GM23338 (cell line): Measurements from ENCODE around the gene MKNK1. TPM values are rescaled to one million over a fixed set of nuclear protein-coding genes. Genes with fewer than 3 reads are reported as not detected.

Experiments
- ATAC-seq: fragments of 200-7000 bp; cut with Tn5 transposase; 3 replicates; pipeline ENCODE4 v1.9.1; 2020
- DNase-seq: peaks from one replicate; pipeline ENCODE4 v3.0.0-alpha.2; 2015; ENCODE audit warnings: low spot score
- H2AFZ ChIP-seq: fragments of 200-600 bp; sonication (generic); 2 replicates; pipeline ENCODE4 v1.8.0; 2016; ENCODE audit warnings: antibody characterized with exemption, mild to moderate bottlenecking, moderate library complexity
- H3F3A ChIP-seq: fragments of 200-600 bp; sonication (generic); replicated peaks from 2 replicates; pipeline ENCODE4 v1.8.0; 2017; ENCODE audit warnings: antibody characterized with exemption, mixed run types, low read depth
- H3K27ac ChIP-seq: fragments of 200-600 bp; sonication (generic); 2 replicates; pipeline ENCODE4 v1.6.1; 2016; ENCODE audit warnings: low read depth
- H3K27me3 ChIP-seq: fragments of 200-600 bp; sonication (generic); 2 replicates; pipeline ENCODE4 v1.8.0; 2016; ENCODE audit warnings: mild to moderate bottlenecking, mixed run types, moderate library complexity; ENCODE audit not compliant: insufficient read depth
- H3K36me3 ChIP-seq: fragments of 200-600 bp; sonication (generic); 2 replicates; pipeline ENCODE4 v1.8.0; 2016; ENCODE audit warnings: mild to moderate bottlenecking; ENCODE audit not compliant: insufficient read depth
- H3K4me1 ChIP-seq: fragments of 200-600 bp; sonication (generic); 2 replicates; pipeline ENCODE4 v1.8.0; 2016; ENCODE audit warnings: mild to moderate bottlenecking, moderate library complexity; ENCODE audit not compliant: insufficient read depth
- H3K4me2 ChIP-seq: fragments of 200-600 bp; sonication (generic); 2 replicates; pipeline ENCODE4 v1.7.1; 2017; ENCODE audit warnings: mixed run types
- H3K4me3 ChIP-seq: fragments of 200-600 bp; sonication (generic); 2 replicates; pipeline ENCODE4 v1.6.1; 2016; ENCODE audit warnings: mixed run types
- H3K79me2 ChIP-seq: fragments of 200-600 bp; sonication (generic); replicated peaks from 2 replicates; pipeline ENCODE4 v1.8.0; 2017; ENCODE audit warnings: mild to moderate bottlenecking; ENCODE audit not compliant: insufficient read depth
- H3K9me2 ChIP-seq: fragments of 200-600 bp; sonication (generic); 2 replicates; pipeline ENCODE4 v1.8.0; 2017; ENCODE audit not compliant: insufficient read depth
- H4K20me1 ChIP-seq: fragments of 200-600 bp; sonication (generic); replicated peaks from 2 replicates; pipeline ENCODE4 v1.8.0; 2017; ENCODE audit warnings: mild to moderate bottlenecking; ENCODE audit not compliant: insufficient read depth
- H3K27ac Mint-ChIP-seq: 2 replicates; pipeline ENCODE4 v1.8.0; 2020; ENCODE audit warnings: inconsistent platforms, mild to moderate bottlenecking, moderate library complexity, mixed read lengths
- H3K27me3 Mint-ChIP-seq: 3 replicates; pipeline ENCODE4 v1.8.0; 2022; ENCODE audit warnings: low read depth, mild to moderate bottlenecking, moderate library complexity, mixed read lengths, inconsistent platforms; ENCODE audit not compliant: insufficient read depth, poor library complexity
- H3K36me3 Mint-ChIP-seq: 3 replicates; pipeline ENCODE4 v1.8.0; 2021; ENCODE audit warnings: low read depth, mild to moderate bottlenecking, inconsistent platforms, moderate library complexity, mixed read lengths
- H3K4me1 Mint-ChIP-seq: 3 replicates; pipeline ENCODE4 v1.8.0; 2020; ENCODE audit warnings: mild to moderate bottlenecking, inconsistent platforms, mixed read lengths
- H3K4me3 Mint-ChIP-seq: 3 replicates; pipeline ENCODE4 v1.8.0; 2021; ENCODE audit warnings: moderate library complexity, mild to moderate bottlenecking, inconsistent platforms, mixed read lengths
- H3K9me3 Mint-ChIP-seq: 3 replicates; pipeline ENCODE4 v1.8.0; 2020; ENCODE audit warnings: moderate library complexity, mild to moderate bottlenecking, inconsistent platforms, mixed read lengths
- CREB1 ChIP-seq: fragments of 250-450 bp; sonication (Bioruptor Pico); IDR thresholded peaks from 2 replicates; pipeline ENCODE4 v1.5.0; 2020; ENCODE audit warnings: low read depth, mild to moderate bottlenecking, moderate library complexity
- POLR2AphosphoS5 ChIP-seq: IDR thresholded peaks from 2 replicates; pipeline ENCODE4 v1.6.1; 2016; ENCODE audit warnings: antibody characterized with exemption, low read depth
- STAT1 ChIP-seq: IDR thresholded peaks from one replicate; pipeline ENCODE4 v1.6.1; 2016; ENCODE audit warnings: antibody characterized with exemption; ENCODE audit not compliant: unreplicated experiment
- ZNF114 ChIP-seq: fragments of 250-450 bp; sonication (Bioruptor Pico); IDR thresholded peaks from 2 replicates; pipeline ENCODE4 v1.5.0; 2020; ENCODE audit warnings: mild to moderate bottlenecking, moderate library complexity
- polyA plus RNA-seq: library from polyadenylated mRNA; unstranded; fragments of >200 nt; fragmentation: Nextera tagmentation; extraction: Ambion mirVana; gene quantifications from 2 replicates; pipeline ENCODE4 v1.2.1, GENCODE V29; 2016
- total RNA-seq: library from RNA; depleted of rRNA; stranded (reverse); fragments of >200 nt; shearing (Covaris generic); gene quantifications from 2 replicates; pipeline ENCODE4 v1.2.3, GENCODE V29; 2014
- TF ChIP-seq, protein P1 (sequence below): IDR thresholded peaks from one replicate; pipeline ENCODE4 v1.6.1; 2018; ENCODE audit warnings: antibody characterized with exemption; ENCODE audit not compliant: unreplicated experiment
- TF ChIP-seq, protein P2 (sequence below), 2 experiments: fragments of 200-600 bp in 1 of 2; sonication (generic) in 1 of 2; conservative IDR thresholded peaks; 2 replicates each; pipeline versions ENCODE4 v1.5.1 to v1.6.1; 2016 to 2017; ENCODE audit warnings: antibody characterized with exemption in 2 of 2, low read depth in 2 of 2, mild to moderate bottlenecking in 2 of 2, moderate library complexity in 1 of 2
- TF ChIP-seq, protein P3 (sequence below): fragments of 250-450 bp; sonication (Bioruptor Pico); IDR thresholded peaks from 2 replicates; pipeline ENCODE4 v1.5.0; 2020; ENCODE audit warnings: mild to moderate bottlenecking, moderate library complexity
- TF ChIP-seq, protein P4 (sequence below): IDR thresholded peaks from 2 replicates; pipeline ENCODE4 v1.6.1; 2016; ENCODE audit warnings: antibody characterized with exemption

MKNK1 gene
- total and polyA plus RNA-seq, 2 experiments from 2014 or later = 11.8 to 20.5 TPM

DNA sequence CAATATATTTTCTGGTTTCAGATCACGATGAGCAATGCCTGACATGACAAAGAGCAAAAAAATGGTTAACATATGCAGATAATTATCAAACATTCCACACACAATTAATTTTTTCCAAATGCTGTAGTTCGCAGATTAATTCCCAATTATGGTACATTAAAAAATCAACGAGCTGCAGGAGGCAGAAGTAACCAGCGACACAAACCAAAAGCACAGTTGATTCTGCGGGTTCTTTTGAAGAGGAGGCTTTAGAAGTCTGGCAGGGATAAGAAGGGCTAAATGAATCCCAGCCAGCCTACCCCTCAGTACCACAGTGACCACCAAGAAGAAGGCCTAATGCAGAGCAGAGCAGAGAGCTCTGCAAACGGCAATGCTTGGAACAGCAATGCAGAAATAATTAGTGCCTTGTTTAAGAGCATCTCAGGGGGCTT is 35.6 kb downstream of the MKNK1 start:
- no peak overlapping the region for H3K27ac Mint-ChIP-seq

More for the DNA sequence above, 35.6 kb downstream of the MKNK1 start:
- Mint-ChIP-seq H3K9me3 (no peaks in the 10 kb centered on the region), H3K27me3 (peaks cover under 1% of the 10 kb centered on the region), H3K4me3 (no peak overlapping the region), H3K36me3 (no peaks in the 10 kb centered on the region), H3K4me1 (peaks cover 15% of the 10 kb centered on the region)
- ATAC-seq (peak; percentile 56), DNase-seq (no peak)
- H3K79me2 ChIP-seq = no peaks in the 10 kb centered on the region
- H3K27ac ChIP-seq = no peak overlapping the region
- H4K20me1 ChIP-seq = no peaks in the 10 kb centered on the region
- H3K9me2 ChIP-seq = no peaks in the 10 kb centered on the region
- H2AFZ ChIP-seq = no peak overlapping the region
- TF ChIP-seq, protein P1, sequence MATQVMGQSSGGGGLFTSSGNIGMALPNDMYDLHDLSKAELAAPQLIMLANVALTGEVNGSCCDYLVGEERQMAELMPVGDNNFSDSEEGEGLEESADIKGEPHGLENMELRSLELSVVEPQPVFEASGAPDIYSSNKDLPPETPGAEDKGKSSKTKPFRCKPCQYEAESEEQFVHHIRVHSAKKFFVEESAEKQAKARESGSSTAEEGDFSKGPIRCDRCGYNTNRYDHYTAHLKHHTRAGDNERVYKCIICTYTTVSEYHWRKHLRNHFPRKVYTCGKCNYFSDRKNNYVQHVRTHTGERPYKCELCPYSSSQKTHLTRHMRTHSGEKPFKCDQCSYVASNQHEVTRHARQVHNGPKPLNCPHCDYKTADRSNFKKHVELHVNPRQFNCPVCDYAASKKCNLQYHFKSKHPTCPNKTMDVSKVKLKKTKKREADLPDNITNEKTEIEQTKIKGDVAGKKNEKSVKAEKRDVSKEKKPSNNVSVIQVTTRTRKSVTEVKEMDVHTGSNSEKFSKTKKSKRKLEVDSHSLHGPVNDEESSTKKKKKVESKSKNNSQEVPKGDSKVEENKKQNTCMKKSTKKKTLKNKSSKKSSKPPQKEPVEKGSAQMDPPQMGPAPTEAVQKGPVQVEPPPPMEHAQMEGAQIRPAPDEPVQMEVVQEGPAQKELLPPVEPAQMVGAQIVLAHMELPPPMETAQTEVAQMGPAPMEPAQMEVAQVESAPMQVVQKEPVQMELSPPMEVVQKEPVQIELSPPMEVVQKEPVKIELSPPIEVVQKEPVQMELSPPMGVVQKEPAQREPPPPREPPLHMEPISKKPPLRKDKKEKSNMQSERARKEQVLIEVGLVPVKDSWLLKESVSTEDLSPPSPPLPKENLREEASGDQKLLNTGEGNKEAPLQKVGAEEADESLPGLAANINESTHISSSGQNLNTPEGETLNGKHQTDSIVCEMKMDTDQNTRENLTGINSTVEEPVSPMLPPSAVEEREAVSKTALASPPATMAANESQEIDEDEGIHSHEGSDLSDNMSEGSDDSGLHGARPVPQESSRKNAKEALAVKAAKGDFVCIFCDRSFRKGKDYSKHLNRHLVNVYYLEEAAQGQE = no peak
- TF ChIP-seq, protein P2, sequence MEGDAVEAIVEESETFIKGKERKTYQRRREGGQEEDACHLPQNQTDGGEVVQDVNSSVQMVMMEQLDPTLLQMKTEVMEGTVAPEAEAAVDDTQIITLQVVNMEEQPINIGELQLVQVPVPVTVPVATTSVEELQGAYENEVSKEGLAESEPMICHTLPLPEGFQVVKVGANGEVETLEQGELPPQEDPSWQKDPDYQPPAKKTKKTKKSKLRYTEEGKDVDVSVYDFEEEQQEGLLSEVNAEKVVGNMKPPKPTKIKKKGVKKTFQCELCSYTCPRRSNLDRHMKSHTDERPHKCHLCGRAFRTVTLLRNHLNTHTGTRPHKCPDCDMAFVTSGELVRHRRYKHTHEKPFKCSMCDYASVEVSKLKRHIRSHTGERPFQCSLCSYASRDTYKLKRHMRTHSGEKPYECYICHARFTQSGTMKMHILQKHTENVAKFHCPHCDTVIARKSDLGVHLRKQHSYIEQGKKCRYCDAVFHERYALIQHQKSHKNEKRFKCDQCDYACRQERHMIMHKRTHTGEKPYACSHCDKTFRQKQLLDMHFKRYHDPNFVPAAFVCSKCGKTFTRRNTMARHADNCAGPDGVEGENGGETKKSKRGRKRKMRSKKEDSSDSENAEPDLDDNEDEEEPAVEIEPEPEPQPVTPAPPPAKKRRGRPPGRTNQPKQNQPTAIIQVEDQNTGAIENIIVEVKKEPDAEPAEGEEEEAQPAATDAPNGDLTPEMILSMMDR (conservative IDR thresholded peaks at IDR 0.05; ENCODE audit: low read depth in 2 of 2) = no peak
- TF ChIP-seq CREB1 (CRISPR knock-in tag) (no peak), ZNF114 (CRISPR knock-in tag) (no peak), STAT1 (no peak), POLR2AphosphoS5 (no peak)
- TF ChIP-seq, protein P3, sequence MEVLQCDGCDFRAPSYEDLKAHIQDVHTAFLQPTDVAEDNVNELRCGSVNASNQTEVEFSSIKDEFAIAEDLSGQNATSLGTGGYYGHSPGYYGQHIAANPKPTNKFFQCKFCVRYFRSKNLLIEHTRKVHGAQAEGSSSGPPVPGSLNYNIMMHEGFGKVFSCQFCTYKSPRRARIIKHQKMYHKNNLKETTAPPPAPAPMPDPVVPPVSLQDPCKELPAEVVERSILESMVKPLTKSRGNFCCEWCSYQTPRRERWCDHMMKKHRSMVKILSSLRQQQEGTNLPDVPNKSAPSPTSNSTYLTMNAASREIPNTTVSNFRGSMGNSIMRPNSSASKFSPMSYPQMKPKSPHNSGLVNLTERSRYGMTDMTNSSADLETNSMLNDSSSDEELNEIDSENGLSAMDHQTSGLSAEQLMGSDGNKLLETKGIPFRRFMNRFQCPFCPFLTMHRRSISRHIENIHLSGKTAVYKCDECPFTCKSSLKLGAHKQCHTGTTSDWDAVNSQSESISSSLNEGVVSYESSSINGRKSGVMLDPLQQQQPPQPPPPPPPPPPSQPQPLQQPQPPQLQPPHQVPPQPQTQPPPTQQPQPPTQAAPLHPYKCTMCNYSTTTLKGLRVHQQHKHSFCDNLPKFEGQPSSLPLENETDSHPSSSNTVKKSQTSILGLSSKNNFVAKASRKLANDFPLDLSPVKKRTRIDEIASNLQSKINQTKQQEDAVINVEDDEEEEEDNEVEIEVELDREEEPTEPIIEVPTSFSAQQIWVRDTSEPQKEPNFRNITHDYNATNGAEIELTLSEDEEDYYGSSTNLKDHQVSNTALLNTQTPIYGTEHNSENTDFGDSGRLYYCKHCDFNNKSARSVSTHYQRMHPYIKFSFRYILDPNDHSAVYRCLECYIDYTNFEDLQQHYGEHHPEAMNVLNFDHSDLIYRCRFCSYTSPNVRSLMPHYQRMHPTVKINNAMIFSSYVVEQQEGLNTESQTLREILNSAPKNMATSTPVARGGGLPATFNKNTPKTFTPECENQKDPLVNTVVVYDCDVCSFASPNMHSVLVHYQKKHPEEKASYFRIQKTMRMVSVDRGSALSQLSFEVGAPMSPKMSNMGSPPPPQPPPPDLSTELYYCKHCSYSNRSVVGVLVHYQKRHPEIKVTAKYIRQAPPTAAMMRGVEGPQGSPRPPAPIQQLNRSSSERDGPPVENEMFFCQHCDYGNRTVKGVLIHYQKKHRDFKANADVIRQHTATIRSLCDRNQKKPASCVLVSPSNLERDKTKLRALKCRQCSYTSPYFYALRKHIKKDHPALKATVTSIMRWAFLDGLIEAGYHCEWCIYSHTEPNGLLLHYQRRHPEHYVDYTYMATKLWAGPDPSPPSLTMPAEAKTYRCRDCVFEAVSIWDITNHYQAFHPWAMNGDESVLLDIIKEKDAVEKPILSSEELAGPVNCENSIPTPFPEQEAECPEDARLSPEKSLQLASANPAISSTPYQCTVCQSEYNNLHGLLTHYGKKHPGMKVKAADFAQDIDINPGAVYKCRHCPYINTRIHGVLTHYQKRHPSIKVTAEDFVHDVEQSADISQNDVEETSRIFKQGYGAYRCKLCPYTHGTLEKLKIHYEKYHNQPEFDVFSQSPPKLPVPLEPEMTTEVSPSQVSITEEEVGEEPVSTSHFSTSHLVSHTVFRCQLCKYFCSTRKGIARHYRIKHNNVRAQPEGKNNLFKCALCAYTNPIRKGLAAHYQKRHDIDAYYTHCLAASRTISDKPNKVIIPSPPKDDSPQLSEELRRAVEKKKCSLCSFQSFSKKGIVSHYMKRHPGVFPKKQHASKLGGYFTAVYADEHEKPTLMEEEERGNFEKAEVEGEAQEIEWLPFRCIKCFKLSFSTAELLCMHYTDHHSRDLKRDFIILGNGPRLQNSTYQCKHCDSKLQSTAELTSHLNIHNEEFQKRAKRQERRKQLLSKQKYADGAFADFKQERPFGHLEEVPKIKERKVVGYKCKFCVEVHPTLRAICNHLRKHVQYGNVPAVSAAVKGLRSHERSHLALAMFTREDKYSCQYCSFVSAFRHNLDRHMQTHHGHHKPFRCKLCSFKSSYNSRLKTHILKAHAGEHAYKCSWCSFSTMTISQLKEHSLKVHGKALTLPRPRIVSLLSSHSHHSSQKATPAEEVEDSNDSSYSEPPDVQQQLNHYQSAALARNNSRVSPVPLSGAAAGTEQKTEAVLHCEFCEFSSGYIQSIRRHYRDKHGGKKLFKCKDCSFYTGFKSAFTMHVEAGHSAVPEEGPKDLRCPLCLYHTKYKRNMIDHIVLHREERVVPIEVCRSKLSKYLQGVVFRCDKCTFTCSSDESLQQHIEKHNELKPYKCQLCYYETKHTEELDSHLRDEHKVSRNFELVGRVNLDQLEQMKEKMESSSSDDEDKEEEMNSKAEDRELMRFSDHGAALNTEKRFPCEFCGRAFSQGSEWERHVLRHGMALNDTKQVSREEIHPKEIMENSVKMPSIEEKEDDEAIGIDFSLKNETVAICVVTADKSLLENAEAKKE (CRISPR knock-in tag) = no peak
- TF ChIP-seq, protein P4, sequence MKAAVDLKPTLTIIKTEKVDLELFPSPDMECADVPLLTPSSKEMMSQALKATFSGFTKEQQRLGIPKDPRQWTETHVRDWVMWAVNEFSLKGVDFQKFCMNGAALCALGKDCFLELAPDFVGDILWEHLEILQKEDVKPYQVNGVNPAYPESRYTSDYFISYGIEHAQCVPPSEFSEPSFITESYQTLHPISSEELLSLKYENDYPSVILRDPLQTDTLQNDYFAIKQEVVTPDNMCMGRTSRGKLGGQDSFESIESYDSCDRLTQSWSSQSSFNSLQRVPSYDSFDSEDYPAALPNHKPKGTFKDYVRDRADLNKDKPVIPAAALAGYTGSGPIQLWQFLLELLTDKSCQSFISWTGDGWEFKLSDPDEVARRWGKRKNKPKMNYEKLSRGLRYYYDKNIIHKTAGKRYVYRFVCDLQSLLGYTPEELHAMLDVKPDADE = no peak
- H3K27me3 ChIP-seq = no peaks in the 10 kb centered on the region
- no peaks in the 10 kb centered on the region for H3F3A ChIP-seq
- no peaks in the 10 kb centered on the region for H3K36me3 ChIP-seq
- H3K4me1 ChIP-seq = no peaks in the 10 kb centered on the region
- no peak overlapping the region for H3K4me3 ChIP-seq
- H3K4me2 ChIP-seq = no peak overlapping the region
